Hepatocyte (in vitro differentiated cells): ENCODE data around the gene SND1. TPM values are rescaled to one million over a fixed set of nuclear protein-coding genes. Genes with fewer than 3 reads are reported as not detected.

ENCODE experiments used
- DNase-seq: peaks from one replicate; pipeline ENCODE4 v3.0.0-alpha.2; 2016; ENCODE audit warnings: low spot score
- H2AFZ ChIP-seq: fragments of 200-600 bp; sonication (generic); 2 replicates; pipeline ENCODE4 v1.6.0; 2016; ENCODE audit warnings: antibody characterized with exemption, mild to moderate bottlenecking
- H3K27ac ChIP-seq: fragments of 200-600 bp; sonication (generic); 2 replicates; pipeline ENCODE4 v1.5.1; 2016; ENCODE audit warnings: mild to moderate bottlenecking
- H3K27me3 ChIP-seq: fragments of 200-600 bp; sonication (generic); 2 replicates; pipeline ENCODE4 v1.6.1; 2016
- H3K36me3 ChIP-seq: fragments of 200-600 bp; sonication (generic); replicated peaks from 2 replicates; pipeline ENCODE4 v1.5.1; 2016; ENCODE audit warnings: low read depth; ENCODE audit not compliant: insufficient read depth
- H3K4me1 ChIP-seq: fragments of 200-600 bp; sonication (generic); 2 replicates; pipeline ENCODE4 v1.5.1; 2016; ENCODE audit warnings: mild to moderate bottlenecking, moderate library complexity; ENCODE audit not compliant: insufficient read depth
- H3K4me2 ChIP-seq: fragments of 200-600 bp; sonication (generic); 2 replicates; pipeline ENCODE4 v1.6.0; 2016
- H3K4me3 ChIP-seq: fragments of 200-600 bp; sonication (generic); 2 replicates; pipeline ENCODE4 v1.5.1; 2016; ENCODE audit warnings: mild to moderate bottlenecking
- H3K79me2 ChIP-seq: fragments of 200-600 bp; sonication (generic); 2 replicates; pipeline ENCODE4 v1.6.0; 2017; ENCODE audit warnings: mild to moderate bottlenecking
- H3K9me2 ChIP-seq: fragments of 200-600 bp; sonication (generic); replicated peaks from 2 replicates; pipeline ENCODE4 v1.6.0; 2017; ENCODE audit warnings: mild to moderate bottlenecking; ENCODE audit not compliant: insufficient read depth
- H3K9me3 ChIP-seq: fragments of 200-600 bp; sonication (generic); 2 replicates; pipeline ENCODE4 v1.5.1; 2016; ENCODE audit warnings: low read depth, mild to moderate bottlenecking
- H4K20me1 ChIP-seq: fragments of 200-600 bp; sonication (generic); 2 replicates; pipeline ENCODE4 v1.6.0; 2016; ENCODE audit warnings: mild to moderate bottlenecking; ENCODE audit not compliant: insufficient read depth, poor library complexity, severe bottlenecking
- EZH2 ChIP-seq: fragments of 200-600 bp; sonication (generic); IDR thresholded peaks from 2 replicates; pipeline ENCODE4 v1.6.1; 2016; ENCODE audit warnings: antibody characterized with exemption, mild to moderate bottlenecking, borderline replicate concordance
- EZH2phosphoT487 ChIP-seq: fragments of 200-600 bp; sonication (generic); IDR thresholded peaks from one replicate; pipeline ENCODE4 v1.6.1; 2018; ENCODE audit warnings: antibody characterized with exemption, mild to moderate bottlenecking, low read depth, moderate library complexity; ENCODE audit not compliant: unreplicated experiment, severe bottlenecking
- WGBS: methylation state at CpG from one replicate; pipeline ENCODE4 v1.1.6; 2016; ENCODE audit warnings: low lambda C conversion rate; ENCODE audit errors: missing lambda C conversion rate; 5-methylcytosine and 5-hydroxymethylcytosine counted together
- polyA plus RNA-seq: library from polyadenylated mRNA; unstranded; fragments of >200 nt; fragmentation: Nextera tagmentation; extraction: Ambion mirVana; gene quantifications from 2 replicates; pipeline ENCODE4 v1.2.1, GENCODE V29; 2016
- total RNA-seq: library from RNA; depleted of rRNA; stranded (reverse); fragments of >200 nt; gene quantifications from 2 replicates; pipeline ENCODE4 v1.2.3, GENCODE V29; 2014
- TF ChIP-seq, protein P1 (sequence below): fragments of 200-600 bp; sonication (generic); IDR thresholded peaks from 2 replicates; pipeline ENCODE4 v1.5.1; 2016; ENCODE audit warnings: antibody characterized with exemption, mild to moderate bottlenecking; ENCODE audit not compliant: poor library complexity

SND1 gene
- total and polyA plus RNA-seq, 2 experiments from 2014 or later = 141 to 200 TPM

DNA sequence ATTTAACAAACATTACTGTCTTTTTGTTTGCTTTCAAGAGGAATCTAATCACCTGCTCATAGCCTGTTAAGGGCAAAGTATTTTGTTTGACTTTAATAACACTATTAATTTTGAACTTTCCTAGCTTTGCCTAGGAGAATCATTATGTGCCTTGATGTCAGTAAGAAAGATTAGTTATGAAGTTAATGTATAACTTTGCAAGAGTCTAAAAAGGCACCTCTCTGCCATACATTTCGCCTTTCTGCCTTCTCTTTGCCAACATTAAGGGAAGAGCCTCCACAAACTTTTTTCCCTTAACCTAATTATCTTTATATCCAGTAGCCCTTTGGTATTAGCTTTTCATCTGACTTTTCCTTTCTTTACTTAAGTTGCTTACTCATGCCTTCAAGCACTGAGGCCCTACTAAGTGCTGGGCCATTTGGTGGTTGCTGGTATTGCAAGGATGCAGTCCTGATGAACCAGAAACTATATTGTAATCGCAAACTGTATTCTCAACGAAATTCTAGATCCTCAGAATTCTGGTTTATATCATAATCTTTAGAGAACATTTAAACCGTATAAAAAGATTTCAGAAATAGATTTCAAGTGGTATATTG lies 108.5 kb downstream of the SND1 start:
- no peak overlapping the region for H3K27ac ChIP-seq
- no peaks in the 10 kb centered on the region for H3K9me2 ChIP-seq
- no peak overlapping the region for H3K4me2 ChIP-seq
- H4K20me1 ChIP-seq = peaks cover 27% of the 10 kb centered on the region
- H2AFZ ChIP-seq = no peak overlapping the region
- no peaks in the 10 kb centered on the region for H3K27me3 ChIP-seq
- peaks cover 89% of the 10 kb centered on the region for H3K79me2 ChIP-seq
- TF ChIP-seq EZH2phosphoT487 (no peak), EZH2 (no peak)
- TF ChIP-seq, protein P1, sequence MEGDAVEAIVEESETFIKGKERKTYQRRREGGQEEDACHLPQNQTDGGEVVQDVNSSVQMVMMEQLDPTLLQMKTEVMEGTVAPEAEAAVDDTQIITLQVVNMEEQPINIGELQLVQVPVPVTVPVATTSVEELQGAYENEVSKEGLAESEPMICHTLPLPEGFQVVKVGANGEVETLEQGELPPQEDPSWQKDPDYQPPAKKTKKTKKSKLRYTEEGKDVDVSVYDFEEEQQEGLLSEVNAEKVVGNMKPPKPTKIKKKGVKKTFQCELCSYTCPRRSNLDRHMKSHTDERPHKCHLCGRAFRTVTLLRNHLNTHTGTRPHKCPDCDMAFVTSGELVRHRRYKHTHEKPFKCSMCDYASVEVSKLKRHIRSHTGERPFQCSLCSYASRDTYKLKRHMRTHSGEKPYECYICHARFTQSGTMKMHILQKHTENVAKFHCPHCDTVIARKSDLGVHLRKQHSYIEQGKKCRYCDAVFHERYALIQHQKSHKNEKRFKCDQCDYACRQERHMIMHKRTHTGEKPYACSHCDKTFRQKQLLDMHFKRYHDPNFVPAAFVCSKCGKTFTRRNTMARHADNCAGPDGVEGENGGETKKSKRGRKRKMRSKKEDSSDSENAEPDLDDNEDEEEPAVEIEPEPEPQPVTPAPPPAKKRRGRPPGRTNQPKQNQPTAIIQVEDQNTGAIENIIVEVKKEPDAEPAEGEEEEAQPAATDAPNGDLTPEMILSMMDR = no peak
- DNase-seq = no peak
- peaks cover 7% of the 10 kb centered on the region for H3K4me1 ChIP-seq
- no peaks in the 10 kb centered on the region for H3K36me3 ChIP-seq
- H3K9me3 ChIP-seq = no peaks in the 10 kb centered on the region
- H3K4me3 ChIP-seq = no peak overlapping the region
- WGBS = 92% methylated on average over 4 of the region's 4 CpGs

DNA sequence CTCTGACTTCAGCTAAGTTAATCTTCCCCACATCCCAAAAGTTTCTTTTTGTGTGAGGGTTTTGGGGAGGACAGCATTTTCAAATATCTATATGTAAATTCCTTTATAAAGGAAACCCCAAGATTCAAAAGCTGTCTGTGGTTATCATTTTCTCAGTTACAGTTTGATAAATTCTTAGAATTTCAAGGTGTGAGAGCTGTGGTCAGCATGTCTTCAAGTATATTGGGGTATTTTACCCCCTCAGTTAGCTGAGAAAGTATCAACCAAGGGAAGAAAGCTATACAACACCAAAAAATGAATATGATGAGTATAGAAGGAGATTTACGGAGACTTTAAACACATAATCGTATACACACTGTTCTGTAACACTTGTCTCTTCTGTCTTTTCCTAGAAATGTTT lies 109.2 kb downstream of the SND1 start:
- Histone ChIP-seq H3K9me3 (no peaks in the 10 kb centered on the region), H4K20me1 (peaks cover 21% of the 10 kb centered on the region), H3K27me3 (no peaks in the 10 kb centered on the region), H3K4me2 (no peak overlapping the region), H2AFZ (no peak overlapping the region), H3K27ac (no peak overlapping the region), H3K36me3 (no peaks in the 10 kb centered on the region), H3K9me2 (no peaks in the 10 kb centered on the region), H3K4me1 (peaks cover 7% of the 10 kb centered on the region), H3K79me2 (peaks cover 88% of the 10 kb centered on the region), H3K4me3 (no peak overlapping the region)
- DNase-seq = no peak
- TF ChIP-seq, protein P1 = no peak
- TF ChIP-seq EZH2 (no peak), EZH2phosphoT487 (no peak)
- 94% methylated on average over 2 of the region's 2 CpGs for WGBS

- Histone ChIP-seq H4K20me1 (peaks cover 27% of the 10 kb centered on the region), H3K9me2 (no peaks in the 10 kb centered on the region), H3K4me3 (no peak overlapping the region), H2AFZ (no peak overlapping the region), H3K9me3 (no peaks in the 10 kb centered on the region), H3K4me2 (no peak overlapping the region), H3K27me3 (no peaks in the 10 kb centered on the region), H3K4me1 (peaks cover 3% of the 10 kb centered on the region), H3K27ac (no peak overlapping the region), H3K36me3 (no peaks in the 10 kb centered on the region), H3K79me2 (peaks cover 85% of the 10 kb centered on the region)
- TF ChIP-seq EZH2phosphoT487 (no peak), EZH2 (no peak)
- TF ChIP-seq, protein P1 = no peak
- WGBS = 78% methylated on average over 6 of the region's 6 CpGs
- DNase-seq = no peak
Measured at GRCh38 chr7:127764681-127765080, 112.7 kb downstream of the SND1 start.

GRCh38 chr7:127765150-127765549 lies 113.2 kb downstream of the SND1 start:
- no peak overlapping the region for H3K27ac ChIP-seq
- 95% methylated on average over 3 of the region's 3 CpGs for WGBS
- no peaks in the 10 kb centered on the region for H3K4me1 ChIP-seq
- H4K20me1 ChIP-seq = peaks cover 32% of the 10 kb centered on the region
- no peaks in the 10 kb centered on the region for H3K27me3 ChIP-seq
- no peak overlapping the region for H2AFZ ChIP-seq
- H3K9me3 ChIP-seq = no peaks in the 10 kb centered on the region
- H3K36me3 ChIP-seq = no peaks in the 10 kb centered on the region
- H3K79me2 ChIP-seq = peaks cover 82% of the 10 kb centered on the region
- H3K4me3 ChIP-seq = no peak overlapping the region
- H3K9me2 ChIP-seq = no peaks in the 10 kb centered on the region
- no peak overlapping the region for H3K4me2 ChIP-seq
- no peak for DNase-seq
- no peak for TF ChIP-seq EZH2phosphoT487
- TF ChIP-seq, protein P1 = no peak
- TF ChIP-seq EZH2 = no peak
